HepG2 (cell line): ENCODE results near the gene ORMDL2. TPM values are rescaled to one million over a fixed set of nuclear protein-coding genes. Genes with fewer than 3 reads are reported as not detected.

Source experiments
- AGO1 ChIP-seq: fragments of 200-400 bp; formaldehyde crosslinking; IDR thresholded peaks from 2 replicates; pipeline ENCODE4 v1.6.1; 2017; ENCODE audit warnings: mild to moderate bottlenecking, low read depth, low read length, moderate library complexity; ENCODE audit not compliant: poor library complexity, severe bottlenecking
- CCAR2 ChIP-seq: fragments of 200-400 bp; formaldehyde crosslinking; optimal IDR thresholded peaks from 2 replicates; pipeline ENCODE3; 2018; ENCODE audit warnings: low read depth, mild to moderate bottlenecking, low read length, moderate library complexity
- DZIP1 ChIP-seq: sonication (generic); formaldehyde crosslinking; IDR thresholded peaks from 2 replicates; pipeline ENCODE4 v1.5.0; 2020; ENCODE audit warnings: mild to moderate bottlenecking, missing genetic modification reagents
- HNRNPL ChIP-seq: fragments of 200-400 bp; formaldehyde crosslinking; IDR thresholded peaks from 2 replicates; pipeline ENCODE4 v1.6.1; 2017; ENCODE audit warnings: mild to moderate bottlenecking, low read depth, low read length
- HOXD1 ChIP-seq: sonication (generic); formaldehyde crosslinking; IDR thresholded peaks from 2 replicates; pipeline ENCODE4 v1.5.0; 2020; ENCODE audit warnings: missing genetic modification reagents
- JUN ChIP-seq: sonication (generic); formaldehyde crosslinking; IDR thresholded peaks from 2 replicates; pipeline ENCODE4 v1.4.0; 2020; ENCODE audit warnings: mild to moderate bottlenecking, missing genetic modification reagents
- RBFOX2 ChIP-seq: fragments of 200-400 bp; formaldehyde crosslinking; IDR thresholded peaks from 2 replicates; pipeline ENCODE4 v1.6.1; 2017; ENCODE audit warnings: low read depth, mild to moderate bottlenecking, low read length
- TEF ChIP-seq: sonication (generic); formaldehyde crosslinking; IDR thresholded peaks from 2 replicates; pipeline ENCODE4 v1.5.0; 2020; ENCODE audit warnings: missing genetic modification reagents
- UBTF ChIP-seq: sonication (generic); formaldehyde crosslinking; IDR thresholded peaks from 2 replicates; pipeline ENCODE4 v1.4.0; 2020; ENCODE audit warnings: mild to moderate bottlenecking, missing genetic modification reagents
- ZKSCAN5 ChIP-seq: sonication (generic); formaldehyde crosslinking; IDR thresholded peaks from 2 replicates; pipeline ENCODE4 v1.5.1; 2020; ENCODE audit warnings: mild to moderate bottlenecking, missing genetic modification reagents
- ZNF335 ChIP-seq: sonication (generic); formaldehyde crosslinking; IDR thresholded peaks from 2 replicates; pipeline ENCODE4 v1.4.0; 2020; ENCODE audit warnings: missing genetic modification reagents
- ZNF343 ChIP-seq: sonication (generic); formaldehyde crosslinking; IDR thresholded peaks from 2 replicates; pipeline ENCODE4 v1.4.0; 2020; ENCODE audit warnings: mild to moderate bottlenecking, missing genetic modification reagents
- ZNF407 ChIP-seq: sonication (generic); formaldehyde crosslinking; IDR thresholded peaks from one replicate; pipeline ENCODE4 v1.5.1; 2020; ENCODE audit warnings: mild to moderate bottlenecking, missing genetic modification reagents; ENCODE audit errors: not compliant biosample characterization
- ZNF556 ChIP-seq: sonication (generic); formaldehyde crosslinking; IDR thresholded peaks from 2 replicates; pipeline ENCODE4 v1.4.0; 2020; ENCODE audit warnings: mild to moderate bottlenecking, missing genetic modification reagents, borderline replicate concordance
- polyA plus RNA-seq, 8 experiments: library from polyadenylated mRNA; depleted of rRNA in 3 of 8; stranded (reverse) in 7 of 8; unstranded in 1 of 8; fragments of >200 nt; fragmentation: Illumina TruSeq in 4 of 8; extraction: Trizol in 4 of 8; gene quantifications; 2 replicates each; pipeline versions ENCODE4 v1.2.1 to v1.2.3, GENCODE V29; 2011 to 2016; ENCODE audit warnings: low read depth in 4 of 8, missing spikeins in 1 of 8, mixed read lengths in 1 of 8; ENCODE audit not compliant: insufficient read depth in 1 of 8
- total RNA-seq, 5 experiments: library from RNA; depleted of rRNA; stranded (reverse); fragments of >200 nt; fragmentation: Illumina TruSeq; extraction: Trizol; gene quantifications; 2 replicates each; pipeline ENCODE4 v1.2.3, GENCODE V29; 2016; ENCODE audit warnings: low read depth in 1 of 5

Gene ORMDL2
- total and polyA plus RNA-seq, 2 of the 13 experiments (the other 11 are each of a cell fraction or from before 2014, with no cell fraction given): 24.0 to 28.6 TPM

DNA sequence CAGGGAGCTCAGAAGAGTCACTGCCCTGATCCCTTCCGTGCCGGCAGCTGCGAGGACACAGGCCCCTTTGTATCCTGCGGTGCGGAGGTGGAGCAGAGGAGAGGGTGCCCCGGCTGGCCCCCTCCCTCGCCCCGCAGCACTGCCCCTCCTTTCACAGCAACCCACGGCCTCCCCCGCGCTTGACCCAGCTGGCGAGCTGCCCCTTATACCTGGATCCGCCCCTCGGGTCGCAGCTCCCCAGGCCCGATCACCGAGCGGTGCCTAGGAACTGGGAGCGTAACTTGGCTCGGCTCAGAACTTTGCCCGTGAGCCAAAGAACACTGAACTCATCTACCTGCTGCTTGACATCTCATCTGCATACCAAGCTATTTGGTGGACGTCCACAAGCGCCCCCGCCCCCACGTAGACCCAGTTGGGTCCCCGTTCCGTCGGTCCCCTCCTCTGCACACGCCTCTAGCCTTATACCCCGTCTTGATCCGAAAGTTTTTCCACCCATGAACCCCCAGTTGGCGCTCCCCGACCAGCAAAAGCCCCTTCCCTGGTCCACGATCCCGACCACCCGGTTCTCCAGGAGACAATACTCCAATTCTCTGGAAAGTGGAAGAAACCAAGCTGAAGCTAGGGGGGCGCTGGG is 12.2 kb downstream of the ORMDL2 start (continued):
- peak; percentile 37 for TF ChIP-seq ZNF407
- 0 out of 2 replicates have a peak, but pooled peaks have one; percentile 74 for TF ChIP-seq DZIP1 (CRISPR knock-in tag)
- TF ChIP-seq ZKSCAN5 (CRISPR knock-in tag): 0 out of 2 replicates have a peak, but pooled peaks have one; percentile 31
- 0 out of 2 replicates have a peak, but pooled peaks have one; percentile 28 for TF ChIP-seq ZNF343
- 0 out of 2 replicates have a peak, but pooled peaks have one; percentile 9 for TF ChIP-seq JUN (CRISPR knock-in tag)
- peak; percentile 43 for TF ChIP-seq AGO1
- peak; percentile 64; the same call in 1 of the 2 replicates for TF ChIP-seq HNRNPL
- no peak for TF ChIP-seq HOXD1 (CRISPR knock-in tag)
- 0 out of 2 replicates have a peak, but pooled peaks have one; percentile 34 for TF ChIP-seq UBTF (CRISPR knock-in tag)
- peak; percentile 82 for TF ChIP-seq RBFOX2
- no peak for TF ChIP-seq TEF (CRISPR knock-in tag)
- TF ChIP-seq ZNF556: peak; percentile 38; the same call in 1 of the 2 replicates
- peak; percentile 11 for TF ChIP-seq CCAR2
- 0 out of 2 replicates have a peak, but pooled peaks have one; percentile 18 for TF ChIP-seq ZNF335 (CRISPR knock-in tag)
